KOPT-K1 (cell line): ENCODE results near the gene EMC8.

Experiments used
- H3K27ac ChIP-seq: fragments of 200-600 bp; sonication (generic); 2 replicates; pipeline ENCODE4 v1.5.1; 2016; ENCODE audit warnings: antibody characterized with exemption, mild to moderate bottlenecking, low read depth, low read length; ENCODE audit not compliant: poor library complexity, severe bottlenecking
- H3K36me3 ChIP-seq: fragments of 200-600 bp; sonication (generic); 2 replicates; pipeline ENCODE4 v1.5.1; 2017; ENCODE audit warnings: antibody characterized with exemption, mild to moderate bottlenecking, low read length, moderate library complexity; ENCODE audit not compliant: insufficient read depth
- H3K9me3 ChIP-seq: fragments of 200-600 bp; sonication (generic); 2 replicates; pipeline ENCODE4 v1.5.1; 2017; ENCODE audit warnings: antibody characterized with exemption, low read length, mild to moderate bottlenecking; ENCODE audit not compliant: insufficient read depth, poor library complexity, severe bottlenecking

The EMC8 gene

GRCh38 chr16:85733155-85733838 lies 66.0 kb downstream of the EMC8 start:
- H3K27ac ChIP-seq = no peak overlapping the region

GRCh38 chr16:85731179-85731578 lies 68.2 kb downstream of the EMC8 start:
- H3K36me3 ChIP-seq = no peaks in the 10 kb centered on the region
- no peak overlapping the region for H3K27ac ChIP-seq
- no peaks in the 10 kb centered on the region for H3K9me3 ChIP-seq

More at GRCh38 chr16:85733155-85733838, 66.0 kb downstream of the EMC8 start:
- Histone ChIP-seq H3K9me3 (no peaks in the 10 kb centered on the region), H3K36me3 (no peaks in the 10 kb centered on the region)

GRCh38 chr16:85730186-85730465 lies 69.2 kb downstream of the EMC8 start:
- Histone ChIP-seq H3K36me3 (no peaks in the 10 kb centered on the region), H3K27ac (no peak overlapping the region), H3K9me3 (no peaks in the 10 kb centered on the region)

GRCh38 chr16:85729452-85730185 lies 69.7 kb downstream of the EMC8 start:
- Histone ChIP-seq H3K9me3 (no peaks in the 10 kb centered on the region), H3K36me3 (no peaks in the 10 kb centered on the region), H3K27ac (no peak overlapping the region)

GRCh38 chr16:85728879-85729278 lies 70.5 kb downstream of the EMC8 start:
- Histone ChIP-seq H3K36me3 (no peaks in the 10 kb centered on the region), H3K9me3 (no peaks in the 10 kb centered on the region), H3K27ac (no peak overlapping the region)
